Measurements from ENCODE around the gene MUC20.
A peak's percentile ranks its signal among the peaks of the same experiment; 100 is the strongest.

DNA sequence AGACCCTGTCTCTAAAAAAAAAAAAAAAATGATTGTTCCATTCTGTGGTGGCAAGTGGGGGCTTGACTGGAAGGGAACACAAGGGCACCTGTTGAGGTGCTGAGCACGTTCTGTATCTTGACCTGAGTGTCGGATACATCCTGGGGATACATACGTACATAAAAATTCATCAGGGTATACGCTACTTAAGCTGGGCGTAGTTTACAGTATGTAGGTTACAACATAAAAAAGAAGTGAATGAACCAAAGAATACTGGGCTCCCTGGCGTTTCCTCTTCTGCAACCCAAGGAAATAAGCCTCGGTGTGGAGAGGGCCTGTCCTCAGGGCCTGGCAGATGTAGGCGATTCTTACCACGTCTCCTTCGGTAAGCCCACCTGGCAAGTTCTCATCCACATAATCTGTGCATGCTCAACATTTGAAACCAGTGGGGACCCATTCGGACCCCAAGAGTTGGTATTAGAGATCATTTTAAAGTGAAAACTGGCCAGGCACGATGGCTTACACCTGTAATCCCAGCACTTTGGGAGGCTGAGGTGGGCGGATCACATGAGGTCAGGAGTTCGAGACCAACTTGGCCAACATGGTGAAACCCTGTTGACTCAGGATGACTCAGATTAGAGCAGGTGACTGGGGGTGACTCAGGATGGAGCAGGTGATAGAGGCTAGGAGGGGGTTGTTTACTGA, 5.1 kb upstream of the MUC20 start:
- TF ChIP-seq, protein P1, sequence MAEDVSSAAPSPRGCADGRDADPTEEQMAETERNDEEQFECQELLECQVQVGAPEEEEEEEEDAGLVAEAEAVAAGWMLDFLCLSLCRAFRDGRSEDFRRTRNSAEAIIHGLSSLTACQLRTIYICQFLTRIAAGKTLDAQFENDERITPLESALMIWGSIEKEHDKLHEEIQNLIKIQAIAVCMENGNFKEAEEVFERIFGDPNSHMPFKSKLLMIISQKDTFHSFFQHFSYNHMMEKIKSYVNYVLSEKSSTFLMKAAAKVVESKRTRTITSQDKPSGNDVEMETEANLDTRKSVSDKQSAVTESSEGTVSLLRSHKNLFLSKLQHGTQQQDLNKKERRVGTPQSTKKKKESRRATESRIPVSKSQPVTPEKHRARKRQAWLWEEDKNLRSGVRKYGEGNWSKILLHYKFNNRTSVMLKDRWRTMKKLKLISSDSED (CRISPR knock-in tag; IDR thresholded peaks at IDR 0.05), result no peak
- TF ChIP-seq FOXA1 (IDR thresholded peaks at IDR 0.05), result no peak
- TF ChIP-seq FOXA1 (CRISPR knock-in tag; IDR thresholded peaks at IDR 0.05), result peak; percentile 70
- TF ChIP-seq, protein P2, sequence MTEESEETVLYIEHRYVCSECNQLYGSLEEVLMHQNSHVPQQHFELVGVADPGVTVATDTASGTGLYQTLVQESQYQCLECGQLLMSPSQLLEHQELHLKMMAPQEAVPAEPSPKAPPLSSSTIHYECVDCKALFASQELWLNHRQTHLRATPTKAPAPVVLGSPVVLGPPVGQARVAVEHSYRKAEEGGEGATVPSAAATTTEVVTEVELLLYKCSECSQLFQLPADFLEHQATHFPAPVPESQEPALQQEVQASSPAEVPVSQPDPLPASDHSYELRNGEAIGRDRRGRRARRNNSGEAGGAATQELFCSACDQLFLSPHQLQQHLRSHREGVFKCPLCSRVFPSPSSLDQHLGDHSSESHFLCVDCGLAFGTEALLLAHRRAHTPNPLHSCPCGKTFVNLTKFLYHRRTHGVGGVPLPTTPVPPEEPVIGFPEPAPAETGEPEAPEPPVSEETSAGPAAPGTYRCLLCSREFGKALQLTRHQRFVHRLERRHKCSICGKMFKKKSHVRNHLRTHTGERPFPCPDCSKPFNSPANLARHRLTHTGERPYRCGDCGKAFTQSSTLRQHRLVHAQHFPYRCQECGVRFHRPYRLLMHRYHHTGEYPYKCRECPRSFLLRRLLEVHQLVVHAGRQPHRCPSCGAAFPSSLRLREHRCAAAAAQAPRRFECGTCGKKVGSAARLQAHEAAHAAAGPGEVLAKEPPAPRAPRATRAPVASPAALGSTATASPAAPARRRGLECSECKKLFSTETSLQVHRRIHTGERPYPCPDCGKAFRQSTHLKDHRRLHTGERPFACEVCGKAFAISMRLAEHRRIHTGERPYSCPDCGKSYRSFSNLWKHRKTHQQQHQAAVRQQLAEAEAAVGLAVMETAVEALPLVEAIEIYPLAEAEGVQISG (CRISPR knock-in tag; IDR thresholded peaks at IDR 0.05), result no peak
- no peak for TF ChIP-seq EZH2 (conservative IDR thresholded peaks at IDR 0.05; ENCODE audit: low read depth, low read length)

Data from HepG2 (cell line).